SJSA1 (cell line): ENCODE measurements around the gene HAPLN1. TPM values are rescaled to one million over a fixed set of nuclear protein-coding genes. Genes with fewer than 3 reads are reported as not detected.

Experiments
- DNase-seq, 2 experiments: peaks; one replicate each; pipeline ENCODE4 v3.0.0-alpha.2; 2015 to 2020; ENCODE audit warnings: low spot score in 2 of 2, low read depth in 1 of 2
- H3K27ac ChIP-seq: fragments of 250-450 bp; sonication (Bioruptor Pico); 2 replicates; pipeline ENCODE4 v1.5.1; 2020; ENCODE audit warnings: mild to moderate bottlenecking, moderate library complexity
- H3K27me3 ChIP-seq: fragments of 250-450 bp; sonication (Bioruptor Pico); replicated peaks from 2 replicates; pipeline ENCODE4 v1.5.1; 2020; ENCODE audit warnings: mild to moderate bottlenecking, moderate library complexity
- H3K36me3 ChIP-seq: fragments of 250-450 bp; sonication (Bioruptor Pico); 2 replicates; pipeline ENCODE4 v1.5.1; 2020; ENCODE audit warnings: mild to moderate bottlenecking
- H3K4me1 ChIP-seq: fragments of 250-450 bp; sonication (Bioruptor Pico); replicated peaks from 2 replicates; pipeline ENCODE4 v1.6.1; 2021; ENCODE audit warnings: mild to moderate bottlenecking
- H3K4me3 ChIP-seq: fragments of 250-450 bp; sonication (Bioruptor Pico); 2 replicates; pipeline ENCODE4 v1.5.1; 2020; ENCODE audit warnings: mild to moderate bottlenecking
- H3K9me3 ChIP-seq: fragments of 250-450 bp; sonication (Bioruptor Pico); replicated peaks from 2 replicates; pipeline ENCODE4 v1.5.1; 2020; ENCODE audit warnings: mild to moderate bottlenecking
- total RNA-seq: library from RNA; depleted of rRNA; stranded (reverse); fragments of >200 nt; shearing (Covaris generic); gene quantifications from 2 replicates; pipeline ENCODE4 v1.2.3, GENCODE V29; 2014

HAPLN1 gene
- total RNA-seq, 1 experiment from 2014 or later, result 3.3 TPM

DNA sequence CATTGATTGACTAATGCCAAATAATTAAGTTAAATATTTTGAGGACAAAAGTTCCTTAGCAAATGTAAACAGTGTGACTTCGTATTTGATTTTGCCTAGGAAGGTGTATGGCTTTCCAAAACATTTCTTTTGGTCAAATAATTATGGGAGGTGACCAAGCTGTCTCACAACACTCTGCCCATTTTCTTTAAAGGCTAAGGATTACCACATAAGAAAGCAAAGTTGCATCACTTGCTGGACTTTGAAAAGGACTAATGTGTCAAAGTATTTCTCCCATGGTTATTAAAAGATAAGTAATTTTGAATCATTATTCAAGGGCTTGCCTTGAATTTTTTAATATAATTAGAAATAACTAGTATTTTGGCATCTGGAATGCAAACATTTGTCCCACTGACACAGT lies 74.7 kb downstream of the HAPLN1 start:
- no peaks in the 10 kb centered on the region for H3K9me3 ChIP-seq
- H3K4me3 ChIP-seq, result no peak overlapping the region
- H3K4me1 ChIP-seq, result no peaks in the 10 kb centered on the region
- H3K36me3 ChIP-seq, result no peaks in the 10 kb centered on the region
- no peaks in the 10 kb centered on the region for H3K27me3 ChIP-seq
- DNase-seq, result no peak
- no peak overlapping the region for H3K27ac ChIP-seq

DNA sequence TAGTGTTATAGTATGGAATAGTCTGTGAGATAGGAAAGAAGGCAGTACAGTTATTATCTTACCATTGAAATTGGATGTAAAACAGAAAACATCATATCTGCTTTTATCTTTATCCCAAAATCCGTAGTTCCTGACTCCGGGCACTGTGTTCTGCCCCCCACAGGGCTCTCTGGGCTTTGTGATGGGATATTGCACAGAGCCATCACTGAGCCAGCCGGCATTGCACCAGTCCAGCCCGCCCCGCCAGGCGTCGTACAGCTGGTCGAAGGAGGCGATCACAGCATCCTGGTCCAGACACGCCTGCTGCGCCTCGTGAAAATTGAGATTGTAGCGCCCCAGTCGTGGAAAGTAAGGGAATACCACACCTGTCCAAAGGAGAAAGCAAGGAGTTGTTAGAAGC lies 76.4 kb downstream of the HAPLN1 start:
- H3K9me3 ChIP-seq, result no peaks in the 10 kb centered on the region
- H3K27me3 ChIP-seq, result no peaks in the 10 kb centered on the region
- no peaks in the 10 kb centered on the region for H3K4me1 ChIP-seq
- no peak overlapping the region for H3K4me3 ChIP-seq
- DNase-seq, result no peak
- no peaks in the 10 kb centered on the region for H3K36me3 ChIP-seq
- H3K27ac ChIP-seq, result no peak overlapping the region

DNA sequence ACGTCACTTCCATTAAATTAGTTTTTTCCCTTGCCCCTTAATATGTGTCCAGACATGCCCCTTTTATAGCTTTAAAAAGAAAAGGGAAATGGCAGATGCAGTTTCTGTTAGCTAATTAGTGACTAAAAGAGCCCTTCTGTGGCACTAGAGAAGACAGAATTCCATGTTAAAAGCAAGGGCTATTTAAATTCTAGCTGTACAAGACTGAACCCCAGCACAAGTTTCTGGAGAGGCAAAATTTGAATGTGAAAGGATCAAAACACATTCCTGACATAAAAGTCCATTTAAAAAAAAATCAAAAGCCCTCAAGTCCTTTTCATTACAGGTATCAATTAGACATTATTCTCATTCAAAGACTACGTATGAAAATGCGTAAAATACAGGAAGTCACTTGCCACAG lies 78.7 kb downstream of the HAPLN1 start:
- no peak overlapping the region for H3K4me3 ChIP-seq
- H3K9me3 ChIP-seq, result no peaks in the 10 kb centered on the region
- no peaks in the 10 kb centered on the region for H3K27me3 ChIP-seq
- H3K27ac ChIP-seq, result no peak overlapping the region
- no peak for DNase-seq
- no peaks in the 10 kb centered on the region for H3K4me1 ChIP-seq
- no peaks in the 10 kb centered on the region for H3K36me3 ChIP-seq

DNA sequence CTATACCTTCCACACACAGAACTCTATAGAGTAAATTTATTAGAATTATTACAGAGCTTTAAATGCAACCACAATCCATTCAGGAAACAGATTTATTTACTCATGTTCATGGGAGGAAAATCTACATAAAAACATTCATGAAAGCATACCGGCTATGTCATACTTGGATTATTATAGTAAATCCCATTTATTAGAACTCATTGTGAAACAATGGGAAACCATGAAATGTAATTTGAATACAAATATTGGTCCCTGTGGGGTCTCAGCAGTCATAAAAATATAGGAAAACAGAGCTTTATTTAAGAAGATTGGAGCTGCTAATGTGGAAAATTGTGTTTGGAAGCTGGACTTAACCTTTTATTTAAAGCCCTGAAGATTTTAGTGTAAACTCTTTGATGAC lies 80.7 kb downstream of the HAPLN1 start:
- Histone ChIP-seq H3K4me1 (no peaks in the 10 kb centered on the region), H3K36me3 (no peaks in the 10 kb centered on the region), H3K9me3 (no peaks in the 10 kb centered on the region), H3K4me3 (no peak overlapping the region), H3K27me3 (no peaks in the 10 kb centered on the region), H3K27ac (no peak overlapping the region)
- no peak for DNase-seq

DNA sequence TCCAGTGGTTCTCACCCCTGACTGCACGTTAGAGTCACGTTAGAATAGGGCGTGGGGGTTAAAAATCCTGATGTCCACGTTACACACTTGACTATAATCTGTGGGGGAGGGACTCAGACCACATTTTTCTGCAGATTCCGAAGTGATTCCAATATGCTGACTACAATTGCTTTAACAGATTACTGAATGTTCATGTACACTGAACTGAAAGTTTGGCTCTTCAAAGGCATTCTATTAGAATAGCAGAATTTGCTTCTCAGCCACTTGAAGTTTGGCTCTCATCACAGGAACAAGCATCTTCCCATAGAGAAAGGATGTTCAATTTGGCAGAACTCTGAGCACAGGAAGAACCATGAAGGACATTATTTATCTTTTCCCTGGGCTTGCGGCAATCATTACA lies 84.5 kb downstream of the HAPLN1 start:
- Histone ChIP-seq H3K4me3 (no peak overlapping the region), H3K4me1 (no peaks in the 10 kb centered on the region), H3K27me3 (no peaks in the 10 kb centered on the region), H3K27ac (no peak overlapping the region), H3K9me3 (no peaks in the 10 kb centered on the region), H3K36me3 (no peaks in the 10 kb centered on the region)
- no peak for DNase-seq

DNA sequence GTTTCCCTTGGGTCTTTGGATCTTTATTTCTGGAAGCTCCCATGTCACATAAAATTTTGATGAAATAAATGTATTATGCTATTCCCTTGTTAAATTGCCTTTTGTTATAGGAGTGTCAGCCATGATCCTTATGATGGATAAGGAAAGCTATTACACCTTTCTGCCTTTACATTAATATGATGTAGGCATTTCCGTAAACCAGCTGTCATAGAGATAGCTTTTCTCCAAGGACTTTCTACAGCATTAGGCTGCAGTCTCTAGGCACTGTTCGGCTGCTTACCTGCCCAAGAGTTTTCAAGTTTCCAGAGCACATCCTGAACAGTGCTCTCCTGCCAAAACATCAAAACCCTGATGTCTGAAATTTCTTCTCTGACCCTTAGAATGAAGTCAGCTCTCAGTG lies 87.4 kb downstream of the HAPLN1 start:
- Histone ChIP-seq H3K27ac (no peak overlapping the region), H3K4me1 (no peaks in the 10 kb centered on the region), H3K4me3 (no peak overlapping the region), H3K36me3 (no peaks in the 10 kb centered on the region), H3K9me3 (no peaks in the 10 kb centered on the region), H3K27me3 (no peaks in the 10 kb centered on the region; the same call in 1 of the 2 replicates)
- no peak for DNase-seq

DNA sequence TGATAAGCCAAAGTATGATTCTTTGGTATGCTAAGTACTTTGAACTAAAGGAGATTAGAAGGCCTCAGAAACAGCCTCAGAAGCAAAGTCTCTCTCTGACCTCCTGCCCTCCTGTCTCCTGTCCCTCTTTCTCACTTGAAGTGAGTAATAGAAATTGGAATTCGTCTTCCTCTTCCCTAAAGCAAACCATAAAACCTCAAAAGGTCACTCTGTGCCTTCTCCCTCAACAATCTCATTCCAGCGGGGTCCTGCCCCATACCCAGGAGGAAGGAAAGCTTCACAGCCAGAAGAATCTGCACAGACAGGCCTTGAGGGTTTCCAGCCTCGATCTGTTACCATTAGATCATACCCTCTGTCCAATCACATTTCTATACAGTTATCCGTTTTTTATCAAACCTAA lies 87.8 kb downstream of the HAPLN1 start:
- no peaks in the 10 kb centered on the region for H3K36me3 ChIP-seq
- H3K9me3 ChIP-seq, result no peaks in the 10 kb centered on the region
- H3K27ac ChIP-seq, result no peak overlapping the region
- no peaks in the 10 kb centered on the region; the same call in 1 of the 2 replicates for H3K27me3 ChIP-seq
- peak in 1 of 2 experiments; percentile 17 for DNase-seq
- no peak overlapping the region for H3K4me3 ChIP-seq
- no peaks in the 10 kb centered on the region for H3K4me1 ChIP-seq

DNA sequence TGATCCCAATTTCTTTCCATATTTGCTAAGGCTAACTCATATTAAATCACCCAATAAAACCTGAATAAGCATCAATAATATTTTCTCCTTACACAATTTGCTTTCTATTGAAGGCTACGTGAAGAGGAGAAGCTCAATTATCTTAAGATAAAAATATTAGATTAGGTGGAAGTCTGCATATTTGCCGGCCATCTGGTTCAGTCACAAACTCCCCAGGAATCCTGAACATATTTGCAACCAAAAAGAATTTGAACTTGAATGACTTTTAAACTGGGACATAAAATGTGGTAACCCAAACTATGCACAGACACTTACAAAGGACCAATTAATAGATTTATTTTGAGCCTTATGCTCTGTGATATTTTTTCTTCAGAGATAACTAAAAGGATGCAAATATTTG lies 92.3 kb downstream of the HAPLN1 start:
- Histone ChIP-seq H3K4me3 (no peak overlapping the region), H3K27ac (no peak overlapping the region), H3K4me1 (no peaks in the 10 kb centered on the region), H3K9me3 (no peaks in the 10 kb centered on the region), H3K36me3 (no peaks in the 10 kb centered on the region), H3K27me3 (no peaks in the 10 kb centered on the region; the same call in 1 of the 2 replicates)
- no peak for DNase-seq

DNA sequence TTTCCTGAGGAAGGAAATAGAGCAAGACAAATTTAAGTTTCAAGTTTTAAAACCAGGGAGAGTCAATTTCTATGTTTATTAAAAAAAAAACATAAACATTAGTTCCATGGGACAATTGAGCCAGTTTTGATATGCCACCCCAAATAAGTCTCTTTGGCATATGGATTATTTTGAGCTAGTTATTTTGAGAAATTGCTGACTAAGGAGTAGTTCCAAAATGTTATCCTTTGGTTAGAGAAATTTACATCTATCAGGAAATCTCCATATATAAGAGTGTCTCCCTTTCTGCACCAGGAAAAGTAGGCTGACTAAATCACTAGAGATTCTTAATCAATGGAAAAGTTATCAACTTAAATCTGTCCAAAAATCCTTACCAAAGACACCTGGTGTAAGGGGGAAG lies 105.8 kb downstream of the HAPLN1 start:
- H3K27me3 ChIP-seq, result no peaks in the 10 kb centered on the region
- H3K36me3 ChIP-seq, result no peaks in the 10 kb centered on the region
- H3K27ac ChIP-seq, result no peak overlapping the region
- no peak overlapping the region for H3K4me3 ChIP-seq
- H3K9me3 ChIP-seq, result no peaks in the 10 kb centered on the region
- H3K4me1 ChIP-seq, result no peaks in the 10 kb centered on the region
- no peak for DNase-seq

DNA sequence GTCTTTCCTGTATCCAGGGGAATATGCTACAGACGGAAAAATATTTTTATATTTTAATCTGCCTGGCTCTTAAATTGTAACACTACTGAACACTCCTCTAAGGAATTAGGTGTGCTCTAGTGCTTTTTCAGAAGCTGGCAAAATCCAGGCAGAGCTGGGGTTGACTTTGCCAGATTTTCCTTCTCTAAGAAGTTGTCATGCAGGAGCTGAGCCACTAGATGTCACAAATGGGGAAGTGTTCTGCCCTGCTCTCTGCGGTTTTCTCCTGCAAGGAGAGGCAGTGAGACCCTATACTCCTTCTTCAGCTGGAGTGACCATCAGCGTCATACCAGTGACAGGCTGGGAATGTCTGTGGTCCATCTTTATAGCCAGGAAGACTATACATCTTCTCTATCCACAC lies 112.5 kb downstream of the HAPLN1 start:
- no peak overlapping the region for H3K27ac ChIP-seq
- no peaks in the 10 kb centered on the region for H3K27me3 ChIP-seq
- peak; percentile 27 to 48 for DNase-seq
- no peak overlapping the region for H3K4me3 ChIP-seq
- H3K9me3 ChIP-seq, result no peaks in the 10 kb centered on the region
- no peaks in the 10 kb centered on the region for H3K36me3 ChIP-seq
- H3K4me1 ChIP-seq, result no peaks in the 10 kb centered on the region

DNA sequence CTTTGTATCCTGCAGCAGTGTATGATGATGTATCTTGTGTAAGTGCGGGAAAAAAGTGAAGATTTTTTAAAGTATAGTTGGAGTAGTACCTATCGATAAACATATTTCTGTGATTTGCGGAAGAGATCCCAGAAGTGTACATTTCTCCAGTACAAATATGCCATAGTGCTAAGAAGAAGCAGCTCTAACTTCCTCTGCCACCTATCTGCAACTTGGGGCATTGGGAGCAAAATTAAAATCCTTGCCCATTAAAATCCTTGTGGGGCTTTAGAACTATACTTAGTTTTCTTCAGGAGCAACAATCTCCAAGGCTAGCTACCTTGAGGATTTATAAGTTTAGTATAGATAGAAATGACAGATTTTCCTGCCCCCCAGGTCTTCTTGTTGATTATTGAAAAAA lies 125.4 kb downstream of the HAPLN1 start:
- Histone ChIP-seq H3K27ac (no peak overlapping the region), H3K4me1 (no peaks in the 10 kb centered on the region)
- DNase-seq, result no peak

DNA sequence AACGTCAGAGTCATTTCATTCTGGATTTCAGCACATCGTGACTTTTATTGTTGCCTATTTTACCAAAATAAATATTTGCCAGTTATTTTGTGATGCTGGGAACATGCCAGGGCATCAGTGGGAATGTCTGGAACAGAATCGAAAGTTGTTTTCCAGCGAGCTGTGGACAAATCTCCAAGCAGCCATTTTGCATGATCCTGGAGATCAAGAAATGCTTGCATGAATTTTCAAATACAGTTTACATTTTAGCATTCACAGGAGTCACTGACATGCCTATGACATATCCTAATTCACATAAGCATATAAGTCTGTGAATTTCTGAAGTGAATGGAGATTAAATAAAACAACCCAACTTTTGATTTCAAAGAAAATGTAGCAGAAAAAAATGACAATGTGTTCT lies 129.7 kb downstream of the HAPLN1 start:
- no peak for DNase-seq

More for the DNA sequence above, 125.4 kb downstream of the HAPLN1 start:
- Histone ChIP-seq H3K27me3 (no peaks in the 10 kb centered on the region), H3K4me3 (no peak overlapping the region), H3K9me3 (no peaks in the 10 kb centered on the region), H3K36me3 (no peaks in the 10 kb centered on the region)

DNA sequence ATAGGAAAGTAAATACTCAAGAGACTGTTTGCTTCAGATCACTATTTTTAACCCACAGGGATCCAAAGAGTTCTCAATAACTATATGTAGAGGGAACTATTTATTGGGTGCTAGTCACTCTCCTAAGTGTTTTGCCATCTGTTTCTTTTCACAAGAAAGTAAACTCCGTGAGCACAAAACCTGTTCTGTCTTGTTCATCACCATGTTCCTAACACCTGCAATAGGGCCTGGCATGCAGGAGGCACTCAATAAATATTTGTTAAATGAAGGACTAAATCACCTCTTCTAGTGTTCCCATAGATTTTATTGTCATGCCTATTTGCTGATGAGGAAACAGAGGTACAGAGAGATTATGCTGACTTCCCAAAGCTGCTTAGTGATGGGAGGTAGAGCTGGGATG lies 130.9 kb downstream of the HAPLN1 start:
- no peaks in the 10 kb centered on the region for H3K36me3 ChIP-seq
- no peaks in the 10 kb centered on the region for H3K9me3 ChIP-seq
- H3K27ac ChIP-seq, result no peak overlapping the region
- no peak for DNase-seq
- H3K27me3 ChIP-seq, result no peaks in the 10 kb centered on the region
- H3K4me1 ChIP-seq, result peaks cover 6% of the 10 kb centered on the region
- H3K4me3 ChIP-seq, result no peak overlapping the region

More for the DNA sequence above, 129.7 kb downstream of the HAPLN1 start:
- no peaks in the 10 kb centered on the region for H3K9me3 ChIP-seq
- H3K4me3 ChIP-seq, result no peak overlapping the region
- H3K4me1 ChIP-seq, result no peaks in the 10 kb centered on the region
- no peaks in the 10 kb centered on the region for H3K36me3 ChIP-seq
- no peaks in the 10 kb centered on the region for H3K27me3 ChIP-seq
- H3K27ac ChIP-seq, result no peak overlapping the region
